ENCODE data around the gene SPECC1. TPM values are rescaled to one million over a fixed set of nuclear protein-coding genes. Genes with fewer than 3 reads are reported as not detected.
"Not testable (repeated sequence)": the region's sequence is repeated elsewhere in the genome, so short reads cannot be mapped to it uniquely, and the experiment has no call there.

SPECC1 gene
- total RNA-seq, 1 experiment from 2014 or later: 108 TPM

DNA sequence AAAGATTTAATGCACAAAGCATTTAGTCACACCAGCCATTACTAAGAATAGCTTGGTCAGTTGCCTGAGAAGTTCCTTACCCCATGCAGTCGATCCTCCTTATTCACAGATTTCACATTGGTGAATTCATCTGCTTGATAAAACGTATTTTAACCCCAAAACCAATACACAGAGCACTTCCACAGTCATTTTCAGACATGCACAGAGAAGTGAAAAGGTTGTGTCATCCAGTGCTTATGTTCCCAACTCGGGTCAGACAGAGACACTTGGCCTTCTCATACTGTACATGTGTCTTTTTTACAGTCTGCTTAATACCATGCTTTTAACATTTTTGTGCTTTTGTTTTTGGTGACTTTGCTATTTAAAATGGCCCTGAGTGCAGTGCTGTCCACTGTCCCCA is 219.7 kb downstream of the SPECC1 start:
- in situ Hi-C loops (cut with HindIII; ENCODE audit: low pct_unique_long_range_greater_than_20kb, low sequenced_read_pairs): no loop called here
- no peak for DNase-seq (ENCODE audit: low read depth)

DNA sequence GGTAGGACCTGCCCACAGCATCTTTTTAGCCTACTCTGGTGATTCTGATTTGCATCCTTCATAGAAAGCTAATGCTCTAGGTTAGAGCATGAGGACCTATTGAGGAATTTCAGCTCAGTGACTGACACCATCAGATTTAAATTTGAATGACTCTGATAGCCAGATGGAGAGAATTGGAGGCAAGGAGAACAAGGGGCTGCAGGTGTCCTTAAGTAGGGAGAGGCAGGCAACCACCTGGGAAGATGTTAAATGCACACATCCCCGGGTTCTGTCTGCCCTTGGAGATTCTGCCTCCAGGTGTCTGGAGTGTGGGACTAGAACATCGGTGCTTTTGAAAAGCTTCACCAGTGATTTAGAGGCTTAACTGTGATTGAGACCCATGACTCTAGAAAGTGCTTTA is 221.8 kb downstream of the SPECC1 start:
- no peak for DNase-seq (ENCODE audit: low read depth)
- in situ Hi-C loops (cut with HindIII; ENCODE audit: low pct_unique_long_range_greater_than_20kb, low sequenced_read_pairs): no loop called here

DNA sequence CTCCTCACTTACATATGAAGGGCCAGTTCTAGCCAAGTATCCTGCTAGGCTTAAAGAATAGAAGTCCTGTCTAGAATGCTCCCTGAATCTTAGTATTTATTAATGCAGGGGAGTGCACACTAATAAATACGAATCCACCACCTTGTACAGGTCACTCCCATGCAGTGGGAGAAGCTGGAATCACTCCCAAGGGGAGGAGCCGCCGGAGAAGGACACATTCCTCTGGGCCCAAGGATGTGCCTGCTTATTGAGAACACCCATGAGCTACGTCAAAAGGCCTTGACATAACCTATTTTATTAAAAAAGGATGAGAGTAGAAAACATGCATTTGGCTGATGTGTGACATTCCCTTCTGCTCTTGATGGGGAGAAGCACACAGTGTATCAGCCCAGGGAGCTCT is 223.5 kb downstream of the SPECC1 start:
- in situ Hi-C loops (cut with HindIII; ENCODE audit: low pct_unique_long_range_greater_than_20kb, low sequenced_read_pairs): no loop called here
- DNase-seq (ENCODE audit: low read depth): no peak

DNA sequence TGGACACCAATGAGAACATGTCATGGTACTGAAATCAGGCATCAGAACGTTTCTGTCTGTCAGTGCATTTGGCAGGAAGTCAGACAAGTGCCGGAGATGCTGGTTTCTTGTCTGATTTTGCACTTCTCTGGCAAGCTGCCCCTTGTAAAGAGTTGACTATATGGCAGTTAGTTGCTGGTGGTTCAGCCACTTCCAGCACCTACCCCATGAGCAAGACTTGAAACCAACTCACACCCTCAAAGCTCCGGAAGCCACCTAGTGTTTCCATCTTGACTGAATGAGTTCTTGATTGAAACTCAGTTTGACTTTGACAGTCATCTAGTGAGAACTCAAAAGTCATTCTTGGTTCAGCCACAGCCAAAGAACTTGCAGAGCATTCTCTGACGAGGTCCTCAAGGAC is 225.1 kb downstream of the SPECC1 start:
- no peak for DNase-seq (ENCODE audit: low read depth)
- in situ Hi-C loops (cut with HindIII; ENCODE audit: low pct_unique_long_range_greater_than_20kb, low sequenced_read_pairs): no loop called here

DNA sequence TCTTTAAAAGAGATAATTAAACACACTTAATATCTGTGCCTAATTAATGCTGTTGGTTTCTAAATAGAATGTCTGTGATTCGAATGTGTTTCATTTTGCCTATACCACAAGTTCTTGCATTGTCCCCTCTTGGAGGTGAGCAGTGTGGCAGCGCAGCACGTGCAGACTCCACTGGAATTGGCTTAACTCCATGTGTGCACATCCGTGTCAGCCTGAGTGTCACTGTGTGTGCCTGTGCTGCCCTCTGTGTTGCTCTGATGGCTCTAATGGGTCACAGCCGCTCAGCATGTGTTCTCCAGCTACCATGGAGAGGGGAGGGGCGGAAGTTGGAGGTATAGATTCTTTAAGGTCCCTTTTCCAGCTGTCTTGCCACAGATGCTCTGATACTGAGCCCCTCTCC is 226.6 kb downstream of the SPECC1 start:
- DNase-seq (ENCODE audit: low read depth): no peak
- in situ Hi-C loops (cut with HindIII; ENCODE audit: low pct_unique_long_range_greater_than_20kb, low sequenced_read_pairs): no loop called here

DNA sequence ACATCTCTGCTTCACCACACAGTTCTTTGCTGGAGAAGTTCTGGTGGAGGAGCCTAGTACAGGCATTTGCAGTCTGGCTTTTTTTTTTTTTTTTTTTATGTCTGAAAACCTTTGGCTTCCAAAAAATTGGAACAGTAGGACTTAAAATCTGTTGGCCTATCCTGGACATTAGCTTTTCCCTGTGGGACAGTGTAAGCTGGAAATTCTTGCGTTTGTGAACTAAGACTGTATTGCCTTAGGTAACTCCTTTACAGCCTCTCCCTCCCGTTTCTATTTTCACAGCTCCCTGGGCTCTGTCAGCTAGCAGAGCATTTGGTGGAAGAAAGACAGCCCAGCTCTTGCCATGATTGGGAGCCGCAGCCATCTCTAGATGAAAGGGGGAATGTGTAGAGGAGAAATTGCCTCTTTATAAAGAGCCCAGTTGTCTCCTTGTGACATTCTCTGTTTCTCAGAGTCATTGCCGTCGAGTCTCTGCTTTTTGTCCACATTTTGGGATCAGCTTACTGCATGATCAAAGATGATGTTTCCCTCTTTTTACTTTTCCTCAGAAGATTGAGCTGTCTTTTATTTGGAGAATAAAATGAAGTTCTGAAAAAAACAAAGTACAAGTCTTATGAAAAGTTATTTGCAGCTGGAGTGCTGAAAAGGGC is 227.5 kb downstream of the SPECC1 start:
- in situ Hi-C loops (cut with HindIII; ENCODE audit: low pct_unique_long_range_greater_than_20kb, low sequenced_read_pairs): no loop called here
- DNase-seq (ENCODE audit: low read depth): no peak

DNA sequence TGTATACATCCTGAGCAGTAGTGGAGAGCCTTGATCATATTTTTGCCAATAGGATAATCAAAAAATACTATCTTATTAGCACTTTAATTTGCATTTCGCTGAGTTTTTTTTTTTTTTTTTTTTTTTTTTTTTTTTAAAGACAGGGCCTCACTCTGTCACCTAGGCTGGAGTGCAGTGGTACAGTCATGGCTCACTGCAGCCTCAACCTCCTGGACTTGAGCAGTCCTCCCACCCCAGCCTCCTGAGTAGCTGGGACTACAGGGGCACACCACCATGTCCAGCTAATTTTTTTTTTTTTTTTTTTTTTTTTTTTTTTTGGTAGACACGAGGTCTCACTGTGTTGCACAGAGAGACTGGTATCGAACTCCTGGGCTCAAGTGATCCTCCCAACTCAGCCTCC is 230.6 kb downstream of the SPECC1 start:
- in situ Hi-C loops (cut with HindIII; ENCODE audit: low pct_unique_long_range_greater_than_20kb, low sequenced_read_pairs); DNase-seq (ENCODE audit: low read depth): not testable (repeated sequence)

DNA sequence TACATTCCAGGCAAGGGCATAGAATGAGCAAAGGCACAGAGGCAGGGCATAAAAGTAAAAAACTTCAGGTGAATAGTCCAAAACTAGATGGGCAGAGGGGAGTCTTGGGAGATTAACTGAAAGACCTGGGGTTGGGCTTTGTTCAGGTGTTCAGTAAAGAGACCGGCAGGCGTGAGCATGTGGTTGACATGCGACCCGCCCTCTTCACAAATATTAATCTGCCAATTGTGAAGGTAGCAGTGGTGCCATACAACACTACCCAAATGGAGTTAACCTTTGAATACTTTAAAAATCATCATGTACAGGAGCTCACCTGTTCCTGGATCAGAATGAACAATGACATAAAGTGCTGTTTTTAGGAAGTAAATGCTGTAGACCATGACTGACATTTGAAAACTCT is 232.7 kb downstream of the SPECC1 start:
- DNase-seq (ENCODE audit: low read depth): no peak
- in situ Hi-C loops (cut with HindIII; ENCODE audit: low pct_unique_long_range_greater_than_20kb, low sequenced_read_pairs): no loop called here

DNA sequence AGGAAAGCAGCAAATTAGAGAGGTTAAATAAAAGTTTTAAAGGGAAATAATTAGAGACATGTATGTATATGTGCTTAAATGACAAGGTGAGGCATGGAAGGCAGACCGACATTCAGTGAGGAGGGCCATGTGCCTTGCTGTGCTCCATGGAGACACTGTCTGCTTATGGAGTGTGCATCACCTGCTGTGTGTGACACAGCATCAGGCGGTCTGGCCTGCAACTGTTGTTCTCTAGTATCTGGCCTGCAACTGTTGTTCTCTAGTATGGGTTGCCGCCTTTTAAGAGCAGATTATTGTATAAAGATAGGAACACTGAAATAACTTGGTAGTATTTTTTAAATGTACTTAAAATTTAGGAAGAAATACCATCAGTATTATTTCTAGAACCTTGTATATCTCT is 233.1 kb downstream of the SPECC1 start:
- in situ Hi-C loops (cut with HindIII; ENCODE audit: low pct_unique_long_range_greater_than_20kb, low sequenced_read_pairs): no loop called here
- DNase-seq (ENCODE audit: low read depth): no peak

DNA sequence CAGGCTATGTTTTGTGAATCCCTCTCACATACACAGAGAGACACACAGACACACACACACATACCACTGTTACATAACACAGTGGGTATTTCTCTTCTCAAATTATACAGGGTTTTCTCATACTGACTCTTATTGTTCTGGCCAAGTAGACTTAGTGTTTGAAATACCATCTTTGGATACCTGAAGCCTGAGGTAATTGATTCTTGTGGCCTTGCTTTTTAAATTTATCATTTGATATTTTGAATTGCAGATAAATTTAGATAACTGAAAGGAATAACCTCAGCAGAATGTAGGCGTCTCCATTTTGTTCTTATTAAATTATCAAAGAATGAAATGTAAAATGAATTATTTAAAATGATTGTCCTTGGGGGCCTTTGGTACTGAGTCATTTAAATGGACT is 234.4 kb downstream of the SPECC1 start:
- DNase-seq (ENCODE audit: low read depth): no peak
- in situ Hi-C loops (cut with HindIII; ENCODE audit: low pct_unique_long_range_greater_than_20kb, low sequenced_read_pairs): no loop called here

DNA sequence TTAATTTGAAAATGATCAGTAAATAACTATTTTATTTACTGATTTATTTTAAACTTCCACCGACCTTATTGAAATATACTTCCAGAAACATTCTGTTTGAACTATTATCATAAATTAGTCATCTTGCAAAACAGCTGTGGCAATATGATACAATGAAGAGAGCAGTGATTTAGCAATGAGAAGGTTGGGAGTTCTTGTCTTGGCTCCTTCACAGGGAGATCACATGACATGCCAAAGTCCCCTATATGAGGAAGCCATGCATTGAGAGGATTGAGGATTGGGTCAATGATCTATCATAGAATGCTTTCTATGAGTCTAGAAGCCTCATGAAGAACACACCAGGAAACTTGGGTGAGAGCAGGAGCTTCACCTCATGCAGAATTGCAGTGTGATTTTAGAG is 235.5 kb downstream of the SPECC1 start:
- in situ Hi-C loops (cut with HindIII; ENCODE audit: low pct_unique_long_range_greater_than_20kb, low sequenced_read_pairs): no loop called here
- no peak for DNase-seq (ENCODE audit: low read depth)

DNA sequence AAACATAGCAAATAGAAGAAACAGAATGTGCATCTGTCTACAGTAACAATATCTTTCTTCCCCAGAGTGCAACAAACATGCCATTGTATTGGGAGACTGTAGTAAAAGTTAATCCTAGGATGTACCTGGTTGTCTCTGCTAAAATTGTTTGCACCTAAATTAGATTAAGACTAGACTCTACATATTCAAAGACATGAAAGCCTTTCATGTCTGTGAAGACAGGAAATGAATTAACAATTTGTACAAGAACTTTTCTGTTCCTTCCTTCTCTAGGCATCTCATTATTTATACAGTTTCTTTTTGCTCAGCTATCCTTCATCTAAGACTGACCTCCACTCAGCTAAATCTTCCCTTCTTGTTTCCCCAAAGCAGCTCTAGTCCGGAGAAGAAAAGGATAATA is 237.5 kb downstream of the SPECC1 start:
- DNase-seq (ENCODE audit: low read depth): no peak
- in situ Hi-C loops (cut with HindIII; ENCODE audit: low pct_unique_long_range_greater_than_20kb, low sequenced_read_pairs): no loop called here

DNA sequence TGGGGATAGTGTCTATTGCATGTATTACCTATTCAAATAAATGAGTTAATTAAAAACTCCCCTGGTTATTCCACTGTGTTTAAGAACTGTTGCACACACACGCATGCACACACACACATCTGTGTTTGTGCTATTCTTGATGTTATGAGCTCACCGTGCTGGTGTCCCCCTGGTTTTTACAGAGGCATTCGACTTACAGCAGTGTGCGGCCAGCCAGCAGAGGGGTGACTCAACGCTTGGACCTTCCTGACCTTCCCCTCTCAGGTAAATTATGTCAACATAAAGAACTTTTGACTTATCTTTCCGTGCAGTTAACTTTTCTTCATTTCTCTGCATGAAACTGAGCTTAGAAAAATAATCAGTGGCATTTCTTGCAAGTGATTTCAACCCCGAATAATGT is 244.2 kb downstream of the SPECC1 start:
- DNase-seq (ENCODE audit: low read depth): no peak
- in situ Hi-C loops (cut with HindIII; ENCODE audit: low pct_unique_long_range_greater_than_20kb, low sequenced_read_pairs): no loop called here

DNA sequence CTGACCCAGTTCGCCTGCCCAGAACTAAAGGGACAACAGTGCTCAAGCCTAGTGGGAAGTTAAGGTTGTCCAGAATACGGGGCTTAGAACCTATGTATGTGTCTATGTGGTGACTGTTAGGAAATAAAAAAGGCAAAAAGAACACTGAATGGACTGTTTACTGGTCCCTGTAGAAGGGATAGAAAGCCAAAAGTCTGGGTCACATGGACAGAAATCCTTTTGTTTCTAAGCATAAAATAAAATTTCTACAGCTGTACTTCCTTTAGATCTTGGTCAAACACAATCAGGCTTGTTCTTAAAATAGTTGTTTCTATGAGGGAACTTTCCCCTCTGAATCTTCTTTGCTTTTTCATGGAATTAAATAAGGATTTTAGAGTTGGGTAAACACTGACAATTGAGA is 245.4 kb downstream of the SPECC1 start:
- in situ Hi-C loops (cut with HindIII; ENCODE audit: low pct_unique_long_range_greater_than_20kb, low sequenced_read_pairs): no loop called here
- DNase-seq (ENCODE audit: low read depth): no peak

DNA sequence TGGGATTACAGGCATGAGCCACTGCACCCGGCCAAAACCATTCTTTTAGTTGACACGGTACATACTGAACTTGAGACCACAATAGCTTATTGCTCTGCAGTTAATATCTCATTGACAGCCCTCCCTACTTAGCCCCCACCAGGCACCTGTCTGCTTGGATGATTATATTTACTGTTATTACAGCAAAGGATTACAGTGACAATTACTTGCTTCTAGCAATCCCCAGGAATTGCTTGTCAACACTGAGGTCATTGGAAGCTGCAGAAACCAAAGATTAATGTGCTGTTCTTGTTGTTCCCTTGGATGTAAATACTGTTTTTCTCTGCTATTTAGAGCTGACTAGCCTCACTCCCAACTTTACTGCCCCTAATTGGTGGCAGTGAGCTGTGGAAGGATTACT is 247.0 kb downstream of the SPECC1 start:
- DNase-seq (ENCODE audit: low read depth): no peak
- in situ Hi-C loops (cut with HindIII; ENCODE audit: low pct_unique_long_range_greater_than_20kb, low sequenced_read_pairs): no loop called here

DNA sequence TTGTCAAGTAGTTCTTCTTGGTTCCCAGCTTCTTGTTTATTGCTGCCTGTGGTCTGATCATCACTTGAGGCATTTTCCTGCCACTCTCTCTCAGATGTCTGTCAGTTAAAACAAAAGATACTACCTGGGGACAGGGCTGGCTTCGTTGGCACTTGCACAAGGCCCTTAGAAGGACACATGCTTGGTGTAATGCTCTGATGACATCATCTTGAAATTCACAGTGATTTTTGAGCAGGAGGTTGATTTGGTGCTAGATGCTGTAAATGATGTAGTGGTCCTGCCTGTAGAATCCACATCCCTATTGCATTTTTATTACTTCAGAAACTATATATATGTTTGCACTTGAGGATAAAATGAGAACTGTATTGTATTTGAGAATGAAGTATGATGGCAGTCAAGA is 247.8 kb downstream of the SPECC1 start:
- in situ Hi-C loops (cut with HindIII; ENCODE audit: low pct_unique_long_range_greater_than_20kb, low sequenced_read_pairs): no loop called here
- no peak for DNase-seq (ENCODE audit: low read depth)

DNA sequence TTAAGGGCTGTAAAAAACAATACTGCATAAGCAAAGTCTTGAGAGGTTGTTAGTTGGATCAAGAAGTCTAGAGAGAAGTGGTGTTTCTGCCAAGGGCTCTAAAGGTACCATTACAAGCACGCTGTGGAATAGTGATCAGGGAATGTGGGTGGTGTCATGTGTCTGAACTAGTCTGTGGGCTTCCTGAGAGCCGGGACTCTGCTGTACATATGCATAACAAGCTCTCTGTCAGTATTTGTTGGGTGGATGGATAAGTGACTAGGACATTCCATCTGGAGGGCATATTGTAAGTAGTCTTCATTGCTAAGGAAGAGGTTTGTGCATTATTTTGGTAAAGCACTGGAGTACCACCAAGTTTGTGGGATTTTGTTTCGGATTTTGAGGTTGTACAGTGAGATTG is 248.6 kb downstream of the SPECC1 start:
- DNase-seq (ENCODE audit: low read depth): no peak
- in situ Hi-C loops (cut with HindIII; ENCODE audit: low pct_unique_long_range_greater_than_20kb, low sequenced_read_pairs): no loop called here

DNA sequence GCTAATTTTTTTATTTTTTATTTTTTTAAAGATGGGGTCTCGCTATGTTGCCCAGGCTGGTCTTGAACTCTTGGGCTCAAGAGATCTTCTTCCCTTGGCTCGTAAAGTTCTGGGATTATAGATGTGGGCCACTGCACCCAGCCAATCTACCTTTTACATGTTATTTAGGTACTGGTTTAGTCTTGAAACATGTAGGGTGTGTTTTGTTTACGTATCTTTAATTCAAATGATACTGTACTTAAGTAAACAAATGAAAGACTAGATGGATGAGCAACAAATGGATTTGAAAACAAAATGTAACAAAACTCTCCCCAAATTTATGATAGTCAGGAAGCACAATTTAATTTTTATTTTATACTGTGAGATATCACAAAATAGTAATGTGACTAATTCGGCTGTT is 250.5 kb downstream of the SPECC1 start:
- in situ Hi-C loops (cut with HindIII; ENCODE audit: low pct_unique_long_range_greater_than_20kb, low sequenced_read_pairs): no loop called here

DNA sequence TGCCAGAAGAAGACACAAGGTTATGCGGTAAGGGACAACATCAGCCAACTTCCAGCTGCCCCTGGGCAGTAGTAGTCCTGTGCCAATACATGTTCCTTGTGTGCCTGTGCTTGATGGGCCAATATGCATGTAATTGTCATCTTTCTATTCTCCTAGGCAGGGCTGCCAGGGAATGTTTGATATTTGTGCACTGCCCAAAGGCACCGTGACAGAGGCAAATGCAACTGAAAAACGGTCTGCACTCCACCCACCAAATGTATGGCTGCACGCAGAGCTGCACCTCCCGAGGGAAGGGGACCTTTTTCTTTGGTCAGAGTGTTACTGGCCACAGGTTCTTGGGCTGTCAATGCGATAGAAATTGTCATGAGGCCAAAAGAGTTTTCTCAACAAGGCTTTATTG is 251.1 kb downstream of the SPECC1 start:
- in situ Hi-C loops (cut with HindIII; ENCODE audit: low pct_unique_long_range_greater_than_20kb, low sequenced_read_pairs): no loop called here
- no peak for DNase-seq (ENCODE audit: low read depth)

More for the DNA sequence above, 250.5 kb downstream of the SPECC1 start:
- DNase-seq (ENCODE audit: low read depth): no peak

DNA sequence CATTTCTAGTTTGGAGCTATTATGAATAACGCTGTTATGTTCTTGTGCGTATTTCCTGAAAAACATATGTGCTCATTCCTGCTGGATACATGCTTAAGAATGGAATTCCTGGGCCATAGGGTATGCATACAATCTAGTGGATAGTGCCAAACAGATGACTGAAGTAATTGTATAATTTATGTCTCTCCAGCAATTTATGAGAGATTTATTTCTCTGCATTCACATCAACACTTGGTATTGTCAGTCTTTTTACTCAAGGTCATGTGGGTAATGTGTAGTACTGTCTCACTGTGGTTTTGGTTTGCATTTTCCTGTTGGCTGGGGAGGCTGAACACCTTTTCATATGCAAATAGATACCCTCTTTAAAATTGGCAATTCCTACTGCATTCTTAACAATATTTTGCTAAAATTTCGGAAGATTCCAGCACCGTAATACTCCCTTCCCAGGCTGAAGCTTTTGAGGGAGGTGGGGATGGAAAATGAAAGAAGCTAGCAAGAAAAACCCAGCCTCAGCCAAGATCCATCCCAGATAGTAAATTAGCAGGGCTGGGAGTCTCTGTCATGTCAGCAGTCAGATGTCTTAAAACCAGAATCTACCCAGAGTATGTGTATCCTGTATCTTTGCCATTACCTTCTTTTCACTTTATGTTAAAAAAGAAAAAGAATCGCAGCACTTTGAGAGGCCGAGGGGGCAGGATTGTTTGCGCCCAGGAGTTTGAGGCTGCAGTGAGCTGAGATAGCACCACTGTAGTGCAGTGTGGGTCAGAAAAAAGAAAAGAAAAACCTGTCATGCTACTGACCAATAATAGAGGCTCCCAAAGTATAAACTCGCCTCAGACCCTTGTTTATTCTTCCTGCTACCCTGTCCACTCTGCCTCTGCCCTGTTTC is 253.3 kb downstream of the SPECC1 start:
- DNase-seq (ENCODE audit: low read depth): no peak
- in situ Hi-C loops (cut with HindIII; ENCODE audit: low pct_unique_long_range_greater_than_20kb, low sequenced_read_pairs): no loop called here

All from Caki2 (cell line).